Sciatic nerve (tissue), 1 donor: Measurements from ENCODE around the gene IGLL1. TPM values are rescaled to one million over a fixed set of nuclear protein-coding genes. Genes with fewer than 3 reads are reported as not detected.

ENCODE experiments used
- total RNA-seq: library from RNA; stranded (reverse); fragmentation: NEBNext Ultra II Directional; extraction: Animal tissue kit (Norgen Biotek cat#: 25700); gene quantifications from one replicate; pipeline ENCODE4 v1.2.1, GENCODE V29; 2021
- donor health status: DM: no; HTN: no; CAD: no.

IGLL1 gene
- total RNA-seq, 1 donor from 2014 or later: not detected

Other genes starting within 250 kb of the IGLL1 start
- 1.3 TPM for gene DRICH1, start 52.0 kb upstream of the IGLL1 start, total RNA-seq
- gene RGL4, start 110.7 kb upstream of the IGLL1 start, total RNA-seq: 1.2 TPM
- 11.2 TPM for gene ZNF70, start 170.8 kb upstream of the IGLL1 start, total RNA-seq
- not detected for gene VPREB3, start 174.1 kb upstream of the IGLL1 start, total RNA-seq
- 0.49 TPM for gene C22orf15, start 182.7 kb upstream of the IGLL1 start, total RNA-seq
- gene CHCHD10, start 187.7 kb upstream of the IGLL1 start, total RNA-seq: 32.5 TPM
- gene MMP11, start 192.6 kb upstream of the IGLL1 start, total RNA-seq: 3.9 TPM
- gene SMARCB1, start 206.7 kb upstream of the IGLL1 start, total RNA-seq: 56.2 TPM